Measurements from ENCODE around the gene KRTCAP2.
"Not testable (repeated sequence)": the region's sequence is repeated elsewhere in the genome, so short reads cannot be mapped to it uniquely, and the experiment has no call there.

KRTCAP2 gene

DNA sequence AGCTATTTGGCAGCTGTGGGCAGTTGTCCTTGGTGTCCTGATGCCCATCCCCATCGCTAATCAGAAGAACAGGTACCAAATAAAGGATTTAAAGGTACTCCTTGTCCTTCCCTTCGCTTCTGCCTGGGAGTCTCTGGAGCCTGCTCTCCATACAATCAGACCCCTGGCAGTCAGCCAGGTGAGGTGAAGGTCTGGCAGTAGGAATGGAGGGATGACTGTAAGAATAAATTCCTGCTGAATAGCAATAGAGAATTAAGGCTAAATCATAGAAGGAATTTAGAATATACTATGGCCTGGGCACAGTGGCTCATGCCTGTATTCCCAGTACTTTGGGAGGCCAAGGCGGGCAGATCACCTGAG is 25.4 kb upstream of the KRTCAP2 start:
- DNase-seq, result no peak

DNA sequence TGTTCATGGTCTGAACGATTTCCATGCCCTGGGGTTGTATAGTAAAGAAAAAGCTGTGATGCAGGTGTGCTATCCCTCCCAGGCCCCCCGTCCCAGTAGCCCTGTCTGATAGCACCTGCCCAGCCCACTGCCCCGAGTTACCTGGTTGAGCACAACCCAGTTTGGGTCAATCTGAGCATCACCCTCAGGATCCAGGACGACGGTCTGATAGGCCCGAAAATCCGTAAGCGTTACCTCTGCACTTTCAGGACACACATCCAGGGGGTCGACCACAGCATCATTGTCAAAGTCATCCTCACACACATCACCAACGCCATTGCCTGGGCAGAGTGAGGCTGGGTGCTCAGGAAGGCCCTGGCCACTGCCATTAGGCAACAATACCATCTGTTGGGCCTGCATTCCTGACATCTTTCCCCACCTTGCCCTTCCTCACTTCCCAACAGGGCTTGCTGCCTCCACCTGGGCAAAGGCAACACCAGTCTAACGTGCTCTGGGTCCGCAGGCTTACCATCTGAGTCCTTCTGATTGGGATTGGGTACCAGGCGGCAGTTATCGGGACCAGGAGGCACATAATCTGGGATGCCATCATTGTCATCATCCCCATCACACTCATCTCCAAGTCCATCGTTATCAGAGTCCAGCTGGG is 24.9 kb upstream of the KRTCAP2 start:
- DNase-seq, result no peak

DNA sequence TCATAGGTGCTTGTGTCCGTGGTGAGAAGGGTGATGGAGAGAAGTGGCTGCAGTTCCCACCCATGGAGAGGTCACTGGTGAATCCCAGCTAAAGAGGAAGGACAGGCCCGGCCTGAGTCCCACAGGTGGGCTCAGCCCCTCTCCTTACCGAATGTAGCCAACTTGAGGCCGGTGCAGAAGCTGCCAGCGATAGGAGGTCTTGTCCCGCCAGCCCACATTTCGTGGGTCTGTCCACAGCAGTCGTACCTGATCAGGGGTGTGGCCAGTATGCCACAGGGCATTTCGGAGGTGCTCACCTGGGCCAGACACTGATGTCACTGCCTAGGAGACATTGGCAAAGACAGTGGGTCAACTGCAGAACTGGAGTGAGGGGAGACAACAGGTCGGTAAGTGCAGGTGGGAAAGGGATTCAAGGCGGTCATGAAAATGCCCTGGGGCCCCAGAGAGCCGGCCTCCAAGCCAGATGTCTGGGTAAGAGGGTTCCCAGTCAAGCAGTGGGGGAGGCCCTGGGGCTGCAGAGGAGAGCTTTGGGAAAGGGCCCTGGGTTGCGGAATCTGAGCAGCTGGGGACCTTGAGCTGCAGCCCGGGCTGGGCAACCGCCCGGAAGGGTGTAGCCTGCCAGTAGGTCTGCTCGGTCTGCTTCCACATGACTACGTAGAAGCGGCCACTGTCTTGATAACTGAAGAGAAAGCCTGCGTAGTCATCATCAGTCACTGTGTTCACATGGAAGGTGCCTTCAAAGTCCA is 24.0 kb upstream of the KRTCAP2 start:
- DNase-seq, result no peak

DNA sequence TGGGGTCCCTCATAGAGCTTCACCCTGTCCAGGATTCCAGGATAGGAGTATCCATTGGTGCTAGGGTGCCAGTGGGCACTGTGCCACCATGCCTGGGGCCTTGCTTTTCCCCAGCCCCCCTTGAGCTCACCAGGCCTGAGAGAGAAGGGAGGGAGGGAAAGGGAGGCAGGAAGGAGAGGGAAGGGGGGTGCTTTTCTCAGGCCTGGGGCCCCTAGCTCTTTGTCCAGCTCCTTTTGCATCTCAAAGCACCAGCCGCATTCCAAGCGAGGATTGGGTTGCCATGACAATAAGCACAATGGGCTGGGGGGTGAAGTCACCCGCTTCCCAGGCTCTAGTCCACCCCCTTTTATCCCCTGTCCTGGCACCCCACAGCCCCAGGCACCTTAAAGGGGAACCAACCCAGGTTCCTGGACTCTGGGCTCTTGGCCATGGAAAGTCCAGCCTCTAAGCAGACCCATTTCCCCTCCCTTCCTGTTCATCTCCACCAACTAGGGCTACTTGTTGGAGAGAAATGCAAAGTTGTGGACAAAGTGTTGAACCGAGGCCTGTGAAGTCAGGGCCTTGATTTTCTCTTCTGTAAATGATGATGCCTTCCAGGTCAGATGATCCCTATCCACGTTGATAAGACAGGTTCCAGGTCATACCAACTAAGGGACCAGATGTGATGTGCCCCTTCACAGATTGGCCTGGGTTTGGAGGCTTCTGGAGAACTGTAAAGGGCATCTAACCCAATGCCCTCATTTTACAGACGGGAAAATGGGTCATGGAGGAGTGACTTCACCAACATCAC is 23.2 kb upstream of the KRTCAP2 start:
- DNase-seq, result no peak

DNA sequence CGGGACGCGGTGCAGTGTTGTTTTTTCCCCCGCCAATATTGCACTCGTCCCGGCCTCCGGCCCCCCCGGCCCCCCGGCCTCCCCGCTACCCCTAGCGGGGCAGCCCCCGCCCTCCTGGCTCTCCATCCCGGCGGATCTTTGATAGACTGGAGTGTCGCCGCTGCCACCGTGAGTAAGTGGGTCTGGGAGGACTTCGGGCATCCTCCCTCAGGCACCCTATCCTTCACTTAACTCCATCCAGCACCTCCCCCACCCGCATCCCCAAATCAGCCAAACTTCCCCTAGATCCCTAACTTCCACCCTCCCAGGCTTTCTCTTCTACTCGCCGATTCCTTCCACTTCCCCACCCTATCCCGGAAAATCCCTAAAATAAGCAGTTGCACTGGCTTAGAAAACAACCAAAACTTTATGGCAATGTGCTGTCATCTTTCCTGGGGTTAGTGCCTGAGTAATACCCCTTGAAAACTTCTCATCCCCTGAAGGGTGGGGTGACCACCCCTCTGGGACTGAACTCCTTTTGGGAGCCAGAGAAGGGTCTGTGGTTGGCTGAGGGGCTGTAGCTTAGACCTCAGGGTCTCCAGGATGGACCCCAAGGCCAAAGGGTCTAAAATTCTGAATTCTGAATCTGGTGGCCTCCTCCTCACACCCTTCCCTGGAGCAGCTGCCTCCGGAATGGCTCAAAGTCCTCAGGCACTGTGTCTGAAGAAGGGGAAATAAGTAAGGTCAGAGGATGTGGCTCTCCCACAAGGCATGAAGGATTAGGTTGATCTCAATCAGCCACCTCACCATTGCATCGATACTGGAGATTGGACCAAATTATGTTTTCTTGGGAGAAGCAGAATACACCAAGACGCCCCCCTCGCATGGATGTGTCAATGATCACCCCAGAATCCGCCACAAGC is 22.3 kb upstream of the KRTCAP2 start:
- DNase-seq, result no peak

DNA sequence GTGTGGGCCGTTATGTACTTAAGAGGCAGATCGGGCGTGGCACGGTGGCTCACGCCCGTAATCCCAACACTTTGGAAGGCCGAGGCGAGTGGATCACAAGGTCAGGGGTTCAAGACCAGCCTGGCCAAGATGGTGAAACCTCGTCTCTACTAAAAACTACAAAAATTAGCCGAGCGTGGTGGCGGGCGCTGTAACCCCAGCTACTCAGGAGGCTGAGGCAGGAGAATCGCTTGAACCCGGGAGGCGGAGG is 20.8 kb upstream of the KRTCAP2 start:
- not testable (repeated sequence) for DNase-seq

DNA sequence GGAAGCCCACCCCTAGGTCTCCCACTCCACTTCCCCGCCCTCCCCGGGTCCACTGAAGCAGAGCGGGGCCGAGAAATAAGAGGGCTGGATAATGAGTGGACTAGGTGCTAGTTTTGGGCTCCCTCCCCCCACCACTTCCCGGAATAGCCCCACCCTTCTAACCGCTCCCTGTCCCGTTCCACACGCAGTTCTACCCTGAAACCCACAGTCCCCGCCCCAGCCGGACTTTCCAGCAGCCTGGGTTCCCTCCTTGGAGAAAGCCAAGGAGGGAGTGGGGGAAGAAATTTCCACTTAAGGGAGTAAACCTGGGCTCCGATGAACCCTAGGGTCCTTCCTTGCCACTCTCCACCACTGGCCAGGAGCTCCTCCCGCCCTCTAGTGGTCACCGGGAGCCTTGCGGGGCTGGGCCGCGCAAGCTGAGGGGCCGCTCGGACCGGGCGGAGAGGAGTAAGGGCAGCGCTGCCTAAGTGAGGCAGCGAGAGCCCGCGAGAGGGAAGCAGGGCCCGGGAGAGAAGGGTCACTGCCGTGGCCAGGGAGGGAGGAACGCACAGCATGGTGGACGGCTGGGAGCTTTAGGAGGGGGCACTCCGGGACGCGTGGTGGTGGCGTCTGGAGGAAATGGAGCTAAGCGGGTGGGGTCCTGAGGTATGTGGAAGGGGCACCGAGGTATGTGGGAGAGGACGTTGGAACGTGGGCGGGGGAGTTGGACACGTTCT is 20.3 kb upstream of the KRTCAP2 start:
- peak; percentile 83 for DNase-seq

DNA sequence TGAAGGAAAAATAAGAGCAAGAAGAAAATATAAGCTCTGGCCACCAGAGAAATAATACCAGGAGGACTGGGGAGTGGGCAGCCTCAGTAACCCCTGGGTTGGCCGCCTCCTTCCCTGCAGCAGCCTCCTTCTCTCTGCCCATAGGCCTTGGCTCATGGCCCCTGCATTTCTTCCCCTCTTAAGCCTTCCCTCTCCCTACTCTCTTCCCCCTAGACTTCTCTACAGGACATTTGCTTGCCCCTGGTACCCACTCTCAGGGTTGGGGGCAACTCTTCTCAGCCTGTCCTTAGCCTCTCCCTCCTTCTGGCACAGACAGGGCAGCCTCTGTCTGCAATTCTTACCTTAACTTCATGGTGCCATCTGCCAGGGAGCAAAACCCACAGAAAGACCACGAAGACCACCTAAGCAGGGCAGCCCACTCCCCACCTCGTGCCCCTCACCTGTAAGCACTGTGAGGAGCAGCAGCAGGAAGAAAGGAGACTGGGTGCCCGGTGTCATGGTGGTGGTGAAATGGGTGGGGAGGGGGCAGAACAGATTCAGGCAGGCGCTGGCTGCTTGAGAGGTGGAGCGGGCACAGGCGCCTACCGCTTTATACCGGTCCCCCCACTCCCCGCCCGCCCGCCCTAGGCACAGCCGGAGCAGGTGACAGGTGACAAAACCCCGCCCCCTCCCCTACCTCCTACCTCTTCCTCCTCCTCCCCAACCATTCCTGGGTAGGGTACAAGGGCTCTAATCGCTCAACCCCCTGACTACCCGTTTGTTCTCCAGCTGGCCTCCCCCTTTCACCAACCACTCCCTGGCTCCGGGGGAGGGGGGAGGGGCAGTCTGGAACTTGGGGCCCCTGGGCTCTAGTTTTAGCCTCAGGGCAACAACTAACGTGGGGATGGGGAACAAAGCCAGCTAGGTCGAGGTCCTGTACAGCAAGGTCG is 19.5 kb upstream of the KRTCAP2 start:
- peak; percentile 85 for DNase-seq

DNA sequence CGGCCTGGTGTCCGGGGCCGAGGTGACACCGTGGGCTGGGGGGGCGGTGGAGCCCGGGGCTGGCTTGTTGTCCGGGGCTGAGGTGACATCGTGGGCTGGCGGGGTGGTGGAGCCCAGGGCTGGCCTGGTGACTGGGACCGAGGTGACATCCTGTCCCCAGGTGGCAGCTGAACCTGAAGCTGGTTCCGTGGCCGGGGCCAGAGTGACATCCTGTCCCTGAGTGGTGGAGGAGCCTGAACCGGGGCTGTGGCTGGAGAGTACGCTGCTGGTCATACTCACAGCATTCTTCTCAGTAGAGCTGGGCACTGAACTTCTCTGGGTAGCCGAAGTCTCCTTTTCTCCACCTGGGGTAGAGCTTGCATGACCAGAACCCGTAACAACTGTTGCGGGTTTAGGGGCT is 18.8 kb upstream of the KRTCAP2 start:
- DNase-seq, result no peak

DNA sequence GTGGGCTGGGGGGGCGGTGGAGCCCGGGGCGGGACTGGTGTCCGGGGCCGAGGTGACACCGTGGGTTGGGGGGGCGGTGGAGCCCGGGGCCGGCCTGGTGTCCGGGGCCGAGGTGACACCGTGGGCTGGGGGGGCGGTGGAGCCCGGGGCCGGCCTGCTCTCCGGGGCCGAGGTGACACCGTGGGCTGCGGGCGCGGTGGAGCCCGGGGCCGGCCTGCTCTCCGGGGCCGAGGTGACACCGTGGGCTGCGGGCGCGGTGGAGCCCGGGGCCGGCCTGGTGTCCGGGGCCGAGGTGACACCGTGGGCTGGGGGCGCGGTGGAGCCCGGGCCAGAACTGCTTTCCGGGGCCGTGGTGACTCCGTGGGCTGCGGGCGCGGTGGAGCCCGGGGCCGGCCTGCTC is 16.8 kb upstream of the KRTCAP2 start:
- not testable (repeated sequence) for DNase-seq

DNA sequence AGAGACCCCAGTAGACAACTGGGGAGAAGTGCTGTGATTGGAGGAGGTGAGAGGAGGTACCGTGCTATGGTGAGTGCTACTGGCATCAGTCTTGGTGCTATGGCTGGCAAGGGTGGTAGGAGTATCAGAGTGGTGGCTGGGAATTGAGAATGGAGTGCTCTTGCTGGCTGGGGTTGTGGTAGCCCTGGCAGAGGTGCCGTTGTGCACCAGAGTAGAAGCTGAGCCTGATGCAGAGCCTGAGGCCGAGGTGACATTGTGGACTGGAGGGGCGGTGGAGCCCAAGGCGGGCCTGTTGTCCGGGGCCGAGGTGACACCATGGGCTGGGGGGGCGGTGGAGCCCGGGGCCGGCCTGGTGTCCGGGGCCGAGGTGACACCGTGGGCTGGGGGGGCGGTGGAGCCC is 15.2 kb upstream of the KRTCAP2 start:
- no peak for DNase-seq

DNA sequence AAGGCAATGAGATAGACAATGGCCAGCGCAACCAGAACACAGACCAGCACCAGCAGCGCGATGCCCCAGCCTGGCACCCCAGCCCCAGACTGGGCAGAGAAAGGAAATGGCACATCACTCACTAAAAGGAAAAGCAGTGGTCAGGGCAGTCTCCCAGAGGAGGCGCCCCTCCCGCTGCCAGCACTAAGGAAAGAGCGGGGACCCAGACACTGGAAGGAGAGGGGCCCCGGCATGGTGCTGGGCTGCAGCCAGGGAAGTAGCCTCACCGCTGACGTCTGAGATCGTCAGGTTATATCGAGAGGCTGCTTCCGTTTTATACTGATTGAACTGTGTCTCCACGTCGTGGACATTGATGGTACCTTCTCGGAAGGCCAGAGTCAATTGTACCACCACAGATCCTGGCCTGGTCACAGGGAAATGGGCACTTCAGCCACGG is 14.4 kb upstream of the KRTCAP2 start:
- no peak for DNase-seq

DNA sequence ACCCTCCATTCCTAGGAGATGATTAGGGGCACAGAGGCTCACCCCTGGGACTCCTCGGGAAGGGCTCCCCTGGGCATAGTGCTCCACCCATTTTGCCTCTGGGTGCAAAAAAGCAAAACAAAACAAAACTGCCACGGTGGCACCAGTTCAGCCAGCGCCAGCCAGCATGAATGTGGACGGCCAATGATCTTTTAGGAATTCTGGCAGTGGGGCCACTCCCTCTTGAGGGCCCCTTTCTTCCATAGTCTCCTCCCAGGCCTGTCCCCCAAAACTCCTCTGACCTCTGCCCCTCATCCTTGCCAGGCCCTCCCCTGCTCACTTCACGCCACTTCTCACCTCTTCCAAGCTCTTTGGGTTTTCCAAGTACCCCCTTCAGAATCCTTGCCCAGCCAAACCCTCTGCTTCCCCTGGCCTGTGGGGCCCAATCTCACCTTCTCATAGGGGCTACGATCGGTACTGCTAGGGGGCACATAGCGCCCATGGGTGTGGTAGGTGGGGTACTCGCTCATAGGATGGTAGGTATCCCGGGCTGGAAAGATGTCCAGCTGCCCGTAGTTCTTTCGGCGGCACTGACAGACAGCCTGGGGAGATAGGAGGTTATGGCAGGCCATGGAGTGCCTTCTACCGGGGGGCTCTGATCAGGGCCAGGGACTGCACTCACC is 13.8 kb upstream of the KRTCAP2 start:
- no peak for DNase-seq

DNA sequence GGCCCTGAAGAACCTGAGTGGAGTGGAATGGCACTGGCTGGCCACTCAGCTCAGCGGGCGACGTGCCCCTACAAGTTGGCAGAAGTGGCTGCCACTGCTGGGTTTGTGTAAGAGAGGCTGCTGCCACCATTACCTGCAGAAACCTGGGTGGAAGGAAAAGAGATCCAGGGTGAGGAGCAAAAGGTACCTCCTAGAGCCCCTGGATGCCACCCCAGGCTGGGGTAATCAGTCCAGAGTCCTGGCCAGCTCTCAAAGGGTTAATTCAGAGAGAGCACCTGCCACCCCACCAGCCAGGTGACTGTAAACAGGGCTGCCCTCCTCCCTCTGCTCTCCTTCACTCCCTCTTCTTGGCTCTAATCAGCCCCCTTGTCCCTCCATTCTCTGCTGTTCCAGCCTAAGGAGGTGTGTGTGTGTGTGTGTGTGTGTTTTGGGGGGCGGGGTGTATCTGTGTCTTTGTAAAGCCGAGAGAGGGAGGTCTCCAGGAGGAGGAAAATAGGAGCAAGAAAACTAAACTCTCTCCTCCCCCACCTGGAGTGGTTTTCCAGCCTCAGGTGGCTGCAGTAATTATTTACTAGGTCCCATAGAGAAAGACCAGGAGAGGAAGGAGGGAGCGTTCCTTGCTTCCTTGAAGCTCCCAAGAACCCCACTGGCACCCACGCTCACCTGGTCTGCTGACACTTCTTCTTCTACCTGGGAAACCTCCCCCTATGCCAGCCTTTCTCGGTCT is 13.1 kb upstream of the KRTCAP2 start:
- DNase-seq, result peak; percentile 54

DNA sequence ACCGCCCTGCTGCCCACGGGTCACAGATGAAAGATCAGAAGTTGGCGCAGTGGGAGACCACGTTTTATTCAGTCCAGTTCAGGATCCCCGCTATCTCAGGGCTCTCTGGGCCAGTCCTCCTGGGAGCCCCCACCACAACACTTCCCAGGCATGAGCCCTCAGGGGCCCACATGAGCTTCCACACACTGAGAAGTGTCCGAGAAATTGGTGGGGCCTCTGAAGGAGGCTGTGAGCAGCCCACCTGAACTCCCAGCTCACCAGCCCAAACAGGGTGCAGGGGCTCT is 12.6 kb upstream of the KRTCAP2 start:
- DNase-seq, result no peak

DNA sequence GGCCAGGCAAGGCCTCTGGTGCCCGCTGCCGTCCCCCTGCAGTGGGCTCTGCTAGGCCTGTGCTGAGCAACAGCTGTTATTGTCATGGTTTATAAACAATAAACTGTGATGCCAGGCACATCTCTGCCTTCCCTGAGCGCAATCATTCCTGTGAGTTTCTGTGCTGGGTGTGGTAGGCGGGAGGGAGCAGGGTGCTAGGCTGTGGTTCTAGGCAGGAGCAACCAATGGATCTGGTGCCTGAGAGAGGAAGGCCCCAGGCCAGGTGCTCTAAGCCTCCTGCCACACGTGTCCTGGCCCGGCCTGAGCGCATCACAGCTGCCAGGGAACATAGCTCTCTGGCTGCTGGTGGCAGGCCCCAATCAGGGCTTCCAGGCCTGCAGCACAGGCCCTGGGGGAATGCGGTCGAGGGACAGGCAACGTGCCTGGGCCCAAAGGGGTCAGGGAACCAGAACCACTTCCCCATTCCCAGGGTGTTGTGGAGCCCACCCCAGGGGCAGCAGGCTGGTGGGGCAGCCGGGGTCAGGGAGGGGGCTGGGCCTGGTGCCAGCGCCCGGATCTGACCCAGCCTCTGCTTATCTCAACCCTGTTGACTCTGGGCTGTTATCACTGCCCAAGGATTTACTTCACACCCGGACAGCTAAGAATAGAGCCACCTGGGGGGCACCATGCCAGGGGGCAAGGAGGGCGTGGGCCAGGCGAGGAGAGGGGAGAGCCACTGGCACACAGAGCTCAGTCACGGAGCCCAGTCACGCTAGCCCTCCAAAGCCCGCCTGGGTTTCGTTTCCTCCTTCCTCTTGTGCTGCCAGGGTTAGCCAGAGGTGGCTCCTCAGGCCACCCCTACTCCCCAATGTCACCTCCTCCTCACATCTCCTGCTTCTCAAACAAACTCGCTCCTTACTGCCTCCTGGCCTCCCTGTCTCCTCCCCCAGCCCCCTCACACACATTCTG is 12.0 kb upstream of the KRTCAP2 start:
- peak; percentile 23 for DNase-seq

DNA sequence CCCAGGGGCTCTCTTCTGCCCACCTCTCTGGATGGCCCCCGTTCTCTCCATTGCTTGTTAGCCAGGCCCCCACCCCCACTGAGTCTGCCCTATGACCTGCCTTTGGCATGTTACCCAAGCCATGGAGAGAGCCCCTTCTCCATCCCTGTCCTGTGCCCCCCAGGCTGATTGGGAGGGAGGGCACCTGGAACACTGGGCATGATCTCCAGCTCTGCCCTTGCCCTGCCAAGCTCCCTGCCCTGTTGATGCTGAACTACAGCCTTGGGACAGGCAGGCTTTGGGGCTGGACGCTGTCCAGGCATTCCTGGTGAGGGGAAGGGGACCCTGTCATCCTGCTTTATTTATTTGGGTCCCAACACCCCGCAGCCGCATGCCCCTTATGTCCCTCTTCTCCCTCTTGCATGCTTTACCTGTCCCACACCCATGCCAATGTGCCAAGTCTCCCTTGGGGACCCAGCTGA is 11.3 kb upstream of the KRTCAP2 start:
- DNase-seq, result no peak

DNA sequence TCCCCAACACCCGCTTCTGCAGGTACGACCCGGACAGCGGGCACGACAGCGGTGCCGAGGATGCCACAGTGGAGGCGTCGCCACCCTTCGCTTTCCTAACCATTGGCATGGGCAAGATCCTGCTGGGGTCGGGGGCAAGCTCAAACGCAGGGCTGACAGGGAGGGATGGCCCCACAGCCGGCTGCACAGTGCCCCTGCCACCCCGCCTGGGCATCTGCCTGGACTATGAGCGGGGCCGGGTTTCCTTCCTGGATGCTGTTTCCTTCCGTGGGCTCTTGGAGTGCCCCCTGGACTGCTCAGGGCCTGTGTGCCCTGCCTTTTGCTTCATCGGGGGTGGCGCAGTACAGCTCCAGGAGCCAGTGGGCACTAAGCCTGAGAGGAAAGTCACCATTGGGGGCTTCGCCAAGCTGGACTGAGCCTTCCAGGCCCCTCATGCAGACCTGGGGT is 10.7 kb upstream of the KRTCAP2 start:
- no peak for DNase-seq

DNA sequence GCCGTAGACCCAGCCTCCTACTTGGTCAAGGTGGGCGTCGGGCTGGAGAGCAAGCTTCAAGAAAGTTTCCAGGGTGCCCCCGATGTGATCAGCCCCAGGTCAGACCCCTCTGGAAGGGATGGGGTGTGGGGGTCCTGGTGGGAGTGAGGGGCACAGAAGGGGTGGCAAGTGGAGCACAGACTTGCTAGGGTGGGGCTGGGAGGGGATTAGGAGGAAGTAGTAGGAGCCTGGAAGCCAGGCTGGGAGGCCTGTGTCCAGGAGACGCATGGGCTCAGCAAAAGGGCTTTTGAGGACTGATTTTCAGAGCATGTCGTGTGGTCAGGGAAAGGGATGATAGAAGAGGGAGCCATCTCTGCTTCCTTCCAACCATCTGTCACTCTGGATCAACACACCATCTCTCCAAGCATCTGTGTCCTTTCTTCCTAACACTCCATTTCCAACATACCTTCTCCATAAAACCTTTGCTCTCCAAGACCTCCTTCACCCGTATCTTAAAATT is 9.0 kb upstream of the KRTCAP2 start:
- DNase-seq, result no peak
